Prostate gland (tissue), 2 donors: Measurements from ENCODE around the gene KIAA1328.
A peak's percentile ranks its signal among the peaks of the same experiment; 100 is the strongest.

Experiments
- CTCF ChIP-seq, 4 experiments: fragments of 200-600 bp in 2 of 4; fragments of 450-650 bp in 2 of 4; sonication (generic) in 2 of 4; IDR thresholded peaks; 1 replicate in 3 of 4; 2 replicates in 1 of 4; pipeline ENCODE4 v1.5.1; 2016 to 2019; ENCODE audit warnings: antibody characterized with exemption in 4 of 4, mild to moderate bottlenecking in 2 of 4, moderate library complexity in 2 of 4
- POLR2A ChIP-seq: fragments of 450-650 bp; IDR thresholded peaks from one replicate; pipeline ENCODE4 v1.6.1; 2016; ENCODE audit warnings: antibody characterized with exemption, mild to moderate bottlenecking
- POLR2AphosphoS5 ChIP-seq: sonication (generic); formaldehyde crosslinking; IDR thresholded peaks from one replicate; pipeline ENCODE4 v1.6.1; 2017; ENCODE audit warnings: antibody characterized with exemption

GRCh38 chr18:36942264-36942663 lies 113.3 kb downstream of the KIAA1328 start:
- TF ChIP-seq CTCF (IDR thresholded peaks at IDR 0.05) = peak in 2 of 4 experiments; percentile 25 to 29
- no peak for TF ChIP-seq POLR2AphosphoS5
- TF ChIP-seq POLR2A = no peak
